Mesenchymal stem cell (in vitro differentiated cells and primary cell): Measurements from ENCODE around the gene TULP3.
A peak's percentile ranks its signal among the peaks of the same experiment; 100 is the strongest.

ENCODE experiments used
- DNase-seq: peaks from one replicate; pipeline ENCODE4 v3.0.0-alpha.2; 2013
- H2AFZ ChIP-seq: one replicate; pipeline ENCODE4 v1.6.1; 2013; ENCODE audit warnings: low read depth, mild to moderate bottlenecking, control low read depth, inconsistent platforms, low read length, moderate library complexity
- H2AK5ac ChIP-seq: 2 replicates; pipeline ENCODE4 v1.6.1; 2013; ENCODE audit warnings: low read length, moderate library complexity, mild to moderate bottlenecking, inconsistent platforms; ENCODE audit not compliant: severe bottlenecking
- H2BK120ac ChIP-seq: one replicate; pipeline ENCODE4 v1.6.1; 2013; ENCODE audit warnings: low read depth, mild to moderate bottlenecking, inconsistent platforms, low read length, moderate library complexity
- H2BK12ac ChIP-seq, 2 experiments: one replicate each; pipeline ENCODE4 v1.6.1; 2013; ENCODE audit warnings: inconsistent platforms in 2 of 2, low read length in 2 of 2, mild to moderate bottlenecking in 2 of 2, moderate library complexity in 2 of 2, control low read depth in 1 of 2
- H2BK15ac ChIP-seq: one replicate; pipeline ENCODE4 v1.6.1; 2013; ENCODE audit warnings: mild to moderate bottlenecking, low read depth, inconsistent platforms; ENCODE audit not compliant: poor library complexity, severe bottlenecking
- H2BK5ac ChIP-seq: 2 replicates; pipeline ENCODE4 v1.6.1; 2013; ENCODE audit warnings: low read depth, mild to moderate bottlenecking, low read length, control low read depth, inconsistent platforms; ENCODE audit not compliant: poor library complexity, severe bottlenecking
- H3K14ac ChIP-seq, 2 experiments: one replicate each; pipeline ENCODE4 v1.6.1; 2013; ENCODE audit warnings: inconsistent platforms in 2 of 2, low read length in 2 of 2, control low read depth in 1 of 2, mild to moderate bottlenecking in 1 of 2, moderate library complexity in 1 of 2
- H3K18ac ChIP-seq, 2 experiments: one replicate each; pipeline ENCODE4 v1.6.1; 2013; ENCODE audit warnings: inconsistent platforms in 2 of 2, low read length in 2 of 2, control low read depth in 1 of 2, low read depth in 1 of 2, mild to moderate bottlenecking in 1 of 2
- H3K23ac ChIP-seq, 2 experiments: one replicate each; pipeline ENCODE4 v1.6.1; 2013; ENCODE audit warnings: inconsistent platforms in 2 of 2, low read length in 2 of 2, mild to moderate bottlenecking in 2 of 2, moderate library complexity in 2 of 2, control low read depth in 1 of 2
- H3K27ac ChIP-seq: 2 replicates; pipeline ENCODE4 v1.5.1; 2013; ENCODE audit warnings: mild to moderate bottlenecking, moderate library complexity, low read length, control low read depth, inconsistent platforms; ENCODE audit not compliant: poor library complexity, severe bottlenecking
- H3K27me3 ChIP-seq, 2 experiments: 2 replicates each; pipeline versions ENCODE4 v1.6.1 to v1.7.0; 2013; ENCODE audit warnings: low read length in 2 of 2, mild to moderate bottlenecking in 2 of 2, moderate library complexity in 2 of 2, control low read depth in 1 of 2, inconsistent platforms in 1 of 2; ENCODE audit not compliant: control insufficient read depth in 1 of 2, insufficient read depth in 1 of 2
- H3K36me3 ChIP-seq, 2 experiments: 2 replicates each; pipeline versions ENCODE4 v1.6.1 to v1.7.0; 2013; ENCODE audit warnings: low read length in 2 of 2, control low read depth in 1 of 2, inconsistent platforms in 1 of 2, low read depth in 1 of 2, mild to moderate bottlenecking in 1 of 2; ENCODE audit not compliant: insufficient read depth in 2 of 2, control insufficient read depth in 1 of 2
- H3K4ac ChIP-seq, 2 experiments: one replicate each; pipeline ENCODE4 v1.6.1; 2013; ENCODE audit warnings: inconsistent platforms in 2 of 2, low read length in 2 of 2, mild to moderate bottlenecking in 2 of 2, moderate library complexity in 2 of 2, control low read depth in 1 of 2, low read depth in 1 of 2
- H3K4me1 ChIP-seq: 2 replicates; pipeline ENCODE4 v1.6.1; 2013; ENCODE audit warnings: low read depth, low read length, control low read depth; ENCODE audit not compliant: control insufficient read depth, insufficient read depth
- H3K4me2 ChIP-seq: 2 replicates; pipeline ENCODE4 v1.6.1; 2013; ENCODE audit warnings: low read length, mild to moderate bottlenecking, inconsistent platforms; ENCODE audit not compliant: poor library complexity, severe bottlenecking
- H3K4me3 ChIP-seq, 2 experiments: 2 replicates each; pipeline versions ENCODE4 v1.5.1 to v1.7.0; 2013; ENCODE audit warnings: low read length in 2 of 2, mild to moderate bottlenecking in 2 of 2, control low read depth in 1 of 2, low read depth in 1 of 2; ENCODE audit not compliant: insufficient read depth in 1 of 2
- H3K79me1 ChIP-seq: replicated peaks from 2 replicates; pipeline ENCODE4 v1.6.1; 2013; ENCODE audit warnings: mild to moderate bottlenecking, control low read depth, low read length, inconsistent platforms; ENCODE audit not compliant: poor library complexity, severe bottlenecking
- H3K9ac ChIP-seq: 2 replicates; pipeline ENCODE4 v1.7.0; 2013; ENCODE audit warnings: mild to moderate bottlenecking, low read length, moderate library complexity
- H3K9me3 ChIP-seq: 2 replicates; pipeline ENCODE4 v1.7.0; 2013; ENCODE audit warnings: mild to moderate bottlenecking, low read length; ENCODE audit not compliant: control insufficient read depth
- H4K8ac ChIP-seq: one replicate; pipeline ENCODE4 v1.6.1; 2013; ENCODE audit warnings: inconsistent platforms, mild to moderate bottlenecking, low read length, moderate library complexity
- H4K91ac ChIP-seq: one replicate; pipeline ENCODE4 v1.6.1; 2013; ENCODE audit warnings: mild to moderate bottlenecking, low read length, inconsistent platforms
- WGBS: methylation state at CpG from one replicate; pipeline ENCODE4 v1.1.7; 2013; ENCODE audit warnings: mixed read lengths; 5-methylcytosine and 5-hydroxymethylcytosine counted together

Gene TULP3

GRCh38 chr12:2976581-2976996 lies 85.9 kb downstream of the TULP3 start:
- Histone ChIP-seq H3K18ac (no peak overlapping the region), H4K91ac (no peak overlapping the region), H4K8ac (peak overlapping the region; percentile 0), H2BK12ac (no peak overlapping the region), H3K36me3 (peaks cover 4 to 23% of the 10 kb centered on the region in 2 experiments), H3K14ac (no peak overlapping the region), H3K4ac (no peak overlapping the region), H3K9ac (no peak overlapping the region), H2BK5ac (no peak overlapping the region), H3K9me3 (no peaks in the 10 kb centered on the region), H2AFZ (no peak overlapping the region), H3K4me1 (peaks cover 5% of the 10 kb centered on the region), H2BK120ac (no peak overlapping the region), H3K27me3 (no peaks in the 10 kb centered on the region), H2BK15ac (no peak overlapping the region), H3K4me2 (no peak overlapping the region), H3K23ac (no peak overlapping the region), H3K27ac (no peak overlapping the region), H3K79me1 (peaks cover 51% of the 10 kb centered on the region), H2AK5ac (no peak overlapping the region), H3K4me3 (no peak overlapping the region)
- DNase-seq: no peak
- WGBS: 79% methylated on average over 3 of the region's 6 CpGs

GRCh38 chr12:2977776-2978175 lies 87.1 kb downstream of the TULP3 start:
- no peak overlapping the region for H2BK15ac ChIP-seq
- no peak for DNase-seq
- no peak overlapping the region for H3K9ac ChIP-seq

GRCh38 chr12:2979806-2980205 lies 89.1 kb downstream of the TULP3 start:
- WGBS: 97% methylated on average over 4 of the region's 4 CpGs
- Histone ChIP-seq H3K4ac (no peak overlapping the region), H3K36me3 (peaks cover 4 to 27% of the 10 kb centered on the region in 2 experiments), H2AFZ (no peak overlapping the region), H3K79me1 (peaks cover 52% of the 10 kb centered on the region), H2BK15ac (no peak overlapping the region), H4K91ac (no peak overlapping the region), H3K23ac (no peak overlapping the region), H2BK120ac (no peak overlapping the region), H2AK5ac (no peak overlapping the region), H3K18ac (no peak overlapping the region), H3K4me2 (no peak overlapping the region), H3K27me3 (no peaks in the 10 kb centered on the region), H3K4me1 (no peaks in the 10 kb centered on the region), H2BK5ac (no peak overlapping the region), H4K8ac (no peak overlapping the region), H3K9ac (no peak overlapping the region), H3K14ac (no peak overlapping the region), H3K4me3 (no peak overlapping the region), H3K27ac (no peak overlapping the region), H3K9me3 (no peaks in the 10 kb centered on the region), H2BK12ac (no peak overlapping the region)
- no peak for DNase-seq

More at GRCh38 chr12:2977776-2978175, 87.1 kb downstream of the TULP3 start:
- WGBS: 95% methylated on average over 4 of the region's 5 CpGs
- Histone ChIP-seq H4K8ac (no peak overlapping the region), H3K18ac (no peak overlapping the region), H3K4me1 (peaks cover 5% of the 10 kb centered on the region), H3K23ac (no peak overlapping the region), H3K4me2 (no peak overlapping the region), H3K79me1 (peaks cover 58% of the 10 kb centered on the region), H3K36me3 (peaks cover 4 to 29% of the 10 kb centered on the region in 2 experiments), H3K9me3 (no peaks in the 10 kb centered on the region), H2BK120ac (no peak overlapping the region), H2AK5ac (no peak overlapping the region), H3K27me3 (no peaks in the 10 kb centered on the region), H3K4me3 (no peak overlapping the region), H3K14ac (no peak overlapping the region), H2BK12ac (no peak overlapping the region), H2BK5ac (no peak overlapping the region), H3K27ac (no peak overlapping the region), H4K91ac (no peak overlapping the region), H2AFZ (no peak overlapping the region), H3K4ac (no peak overlapping the region)

GRCh38 chr12:2980630-2981029 lies 89.9 kb downstream of the TULP3 start:
- Histone ChIP-seq H3K18ac (no peak overlapping the region), H4K8ac (no peak overlapping the region), H3K36me3 (peaks cover 4 to 27% of the 10 kb centered on the region in 2 experiments), H3K4me2 (no peak overlapping the region), H2BK15ac (no peak overlapping the region), H3K4me3 (no peak overlapping the region), H3K9ac (no peak overlapping the region), H2BK12ac (no peak overlapping the region), H3K79me1 (peaks cover 53% of the 10 kb centered on the region), H3K27me3 (no peaks in the 10 kb centered on the region), H3K27ac (no peak overlapping the region), H3K9me3 (no peaks in the 10 kb centered on the region), H3K4ac (no peak overlapping the region), H4K91ac (no peak overlapping the region), H3K4me1 (no peaks in the 10 kb centered on the region), H2BK120ac (no peak overlapping the region), H2AFZ (no peak overlapping the region), H2AK5ac (no peak overlapping the region), H3K23ac (peak overlapping the region in 1 of 2 experiments; percentile 34), H2BK5ac (no peak overlapping the region), H3K14ac (no peak overlapping the region)
- DNase-seq: no peak
- 77% methylated on average over 7 of the region's 7 CpGs for WGBS
